SK-N-SH (cell line): ENCODE results near the gene CFAP70. TPM values are rescaled to one million over a fixed set of nuclear protein-coding genes. Genes with fewer than 3 reads are reported as not detected.
"Not testable (repeated sequence)": the region's sequence is repeated elsewhere in the genome, so short reads cannot be mapped to it uniquely, and the experiment has no call there.

ENCODE experiments used
- CTCF ChIA-PET: fragments of 300-600, 350-600 bp; formaldehyde crosslinking; extraction: SDS; loops from one replicate; lab custom pipeline; 2021; lab: Yijun Ruan, JAX
- POLR2A ChIA-PET: fragments of 350-600 bp; sonication (Branson Sonifier 250); formaldehyde crosslinking; extraction: SDS; loops from one replicate; lab custom pipeline; 2020; ENCODE audit warnings: antibody characterized with exemption, inconsistent platforms; lab: Yijun Ruan, JAX
- DNase-seq: peaks from one replicate; pipeline ENCODE4 v3.0.0; 2012
- H2AFZ ChIP-seq: fragments of 200-600 bp; sonication (generic); 2 replicates; pipeline ENCODE4 v1.8.1; 2016; ENCODE audit warnings: antibody characterized with exemption, mild to moderate bottlenecking, low read depth
- H3F3A ChIP-seq: fragments of 200-600 bp; sonication (generic); replicated peaks from 2 replicates; pipeline ENCODE3; 2016; ENCODE audit warnings: antibody characterized with exemption, mild to moderate bottlenecking; ENCODE audit not compliant: insufficient read depth
- H3K27ac ChIP-seq, 2 experiments: fragments of 200-500 bp in 1 of 2; fragments of 200-600 bp in 1 of 2; sonication (Bioruptor generic) in 1 of 2; sonication (generic), shearing (Covaris generic) in 1 of 2; 2 replicates each; pipeline versions ENCODE4 v1.5.1 to v1.6.1; 2014 to 2016; ENCODE audit warnings: low read depth in 2 of 2, inconsistent platforms in 1 of 2, low read length in 1 of 2, mild to moderate bottlenecking in 1 of 2, mixed read lengths in 1 of 2
- H3K27me3 ChIP-seq: fragments of 200-600 bp; sonication (generic), shearing (Covaris generic); 2 replicates; pipeline ENCODE4 v1.6.1; 2016; ENCODE audit warnings: mixed run types; ENCODE audit not compliant: insufficient read depth
- H3K36me3 ChIP-seq, 2 experiments: fragments of 200-500 bp in 1 of 2; fragments of 200-600 bp in 1 of 2; sonication (Bioruptor generic) in 1 of 2; sonication (generic) in 1 of 2; replicated peaks in 1 of 2; 2 replicates each; pipeline versions ENCODE3 to v1.5.1; 2014 to 2016; ENCODE audit warnings: low read length in 1 of 2, mild to moderate bottlenecking in 1 of 2; ENCODE audit not compliant: insufficient read depth in 2 of 2, control insufficient read depth in 1 of 2
- H3K4me1 ChIP-seq, 2 experiments: fragments of 200-500 bp in 1 of 2; fragments of 200-600 bp in 1 of 2; sonication (Bioruptor generic) in 1 of 2; sonication (generic), shearing (Covaris generic) in 1 of 2; 2 replicates each; pipeline versions ENCODE4 v1.5.1 to v1.6.1; 2014 to 2016; ENCODE audit warnings: low read depth in 1 of 2, low read length in 1 of 2, mixed run types in 1 of 2; ENCODE audit not compliant: insufficient read depth in 2 of 2, control insufficient read depth in 1 of 2
- H3K4me2 ChIP-seq: fragments of 200-600 bp; sonication (generic), shearing (Covaris generic); 2 replicates; pipeline ENCODE4 v1.6.1; 2017; ENCODE audit warnings: mixed run types
- H3K4me3 ChIP-seq, 2 experiments: fragments of 200-500 bp in 1 of 2; fragments of 200-600 bp in 1 of 2; sonication (Bioruptor generic) in 1 of 2; sonication (generic), shearing (Covaris generic) in 1 of 2; 2 replicates each; pipeline versions ENCODE4 v1.5.1 to v1.8.1; 2014 to 2016; ENCODE audit warnings: low read depth in 2 of 2, inconsistent platforms in 1 of 2, low read length in 1 of 2, mild to moderate bottlenecking in 1 of 2, mixed read lengths in 1 of 2, moderate library complexity in 1 of 2
- H3K79me2 ChIP-seq: fragments of 200-600 bp; sonication (generic); 2 replicates; pipeline ENCODE4 v1.8.1; 2017; ENCODE audit warnings: mild to moderate bottlenecking; ENCODE audit not compliant: insufficient read depth
- H3K9ac ChIP-seq: fragments of 200-600 bp; sonication (generic); 2 replicates; pipeline ENCODE4 v1.6.1; 2017; ENCODE audit warnings: mixed run types
- H3K9me2 ChIP-seq: fragments of 200-600 bp; sonication (generic); 2 replicates; pipeline ENCODE4 v1.6.1; 2017; ENCODE audit warnings: mixed run types
- H3K9me3 ChIP-seq: fragments of 200-600 bp; sonication (generic); 2 replicates; pipeline ENCODE4 v1.6.1; 2017; ENCODE audit warnings: mixed run types, mild to moderate bottlenecking, moderate library complexity
- H4K20me1 ChIP-seq: fragments of 200-600 bp; sonication (generic); 2 replicates; pipeline ENCODE4 v1.6.1; 2017; ENCODE audit warnings: mild to moderate bottlenecking, mixed run types; ENCODE audit not compliant: insufficient read depth
- GABPA ChIP-seq: IDR thresholded peaks from 2 replicates; pipeline ENCODE4 v1.4.0; 2012; ENCODE audit warnings: low read depth, mild to moderate bottlenecking
- NFIC ChIP-seq: IDR thresholded peaks from 2 replicates; pipeline ENCODE4 v1.4.0; 2012; ENCODE audit warnings: borderline replicate concordance
- RCOR1 ChIP-seq: fragments of 150-350 bp; IDR thresholded peaks from 2 replicates; pipeline ENCODE4 v1.6.1; 2017; ENCODE audit warnings: antibody characterized with exemption, low read length
- WGBS: methylation state at CpG from one replicate; pipeline ENCODE4 v1.1.6; 2017; ENCODE audit warnings: low lambda C conversion rate; 5-methylcytosine and 5-hydroxymethylcytosine counted together
- polyA plus RNA-seq, 3 experiments: library from polyadenylated mRNA; depleted of rRNA; stranded (reverse); fragments of >200 nt; gene quantifications; 2 replicates each; pipeline ENCODE4 v1.2.3, GENCODE V29; 2012
- TF ChIP-seq, protein P1 (sequence below): IDR thresholded peaks from 2 replicates; pipeline ENCODE4 v1.6.1; 2012; ENCODE audit warnings: mild to moderate bottlenecking, low read depth, low read length, moderate library complexity
- TF ChIP-seq, protein P2 (sequence below): IDR thresholded peaks from 2 replicates; pipeline ENCODE4; 2012
- TF ChIP-seq, protein P3 (sequence below): fragments of 150-350 bp; IDR thresholded peaks from 2 replicates; pipeline ENCODE4 v1.6.1; 2016; ENCODE audit warnings: mild to moderate bottlenecking, low read depth, low read length

The CFAP70 gene
- polyA plus RNA-seq, 1 of the 3 experiments (the other 2 are of a cell fraction), result 0.74 TPM

DNA sequence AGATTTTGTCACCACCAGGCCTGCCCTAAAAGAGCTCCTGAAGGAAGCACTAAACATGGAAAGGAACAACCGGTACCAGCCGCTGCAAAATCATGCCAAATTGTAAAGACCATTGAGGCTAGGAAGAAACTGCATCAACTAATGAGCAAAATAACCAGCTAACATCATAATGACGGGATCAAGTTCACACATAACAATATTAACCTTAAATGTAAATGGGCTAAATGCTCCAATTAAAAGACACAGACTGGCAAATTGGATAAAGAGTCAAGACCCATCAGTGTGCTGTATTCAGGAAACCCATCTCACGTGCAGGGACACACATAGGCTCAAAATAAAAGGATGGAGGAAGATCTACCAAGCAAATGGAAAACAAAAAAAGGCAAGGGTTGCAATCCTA is 33.4 kb downstream of the CFAP70 start:
- H3K27ac ChIP-seq, DNase-seq, H3K79me2 ChIP-seq, H3K9me3 ChIP-seq, H3F3A ChIP-seq, H3K4me2 ChIP-seq, H4K20me1 ChIP-seq, H3K9me2 ChIP-seq, H3K27me3 ChIP-seq, H3K4me3 ChIP-seq, H2AFZ ChIP-seq, H3K9ac ChIP-seq, H3K36me3 ChIP-seq, H3K4me1 ChIP-seq, POLR2A ChIA-PET, CTCF ChIA-PET: not testable (repeated sequence)
- 6% methylated on average over 4 of the region's 4 CpGs for WGBS

DNA sequence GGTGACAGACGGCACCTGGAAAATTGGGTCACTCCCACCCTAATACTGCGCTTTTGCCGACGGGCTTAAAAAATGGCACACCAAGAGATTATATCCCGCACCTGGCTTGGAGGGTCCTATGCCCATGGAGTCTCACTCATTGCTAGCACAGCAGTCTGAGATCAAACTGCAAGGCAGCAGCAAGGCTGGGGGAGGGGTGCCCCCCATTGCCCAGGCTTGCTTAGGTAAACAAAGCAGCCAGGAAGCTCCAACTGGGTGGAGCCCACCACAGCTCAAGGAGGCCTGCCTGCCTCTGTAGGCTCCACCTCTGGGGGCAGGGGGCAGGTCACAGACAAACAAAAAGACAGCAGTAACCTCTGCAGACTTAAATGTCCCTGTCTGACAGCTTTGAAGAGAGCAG is 35.1 kb downstream of the CFAP70 start:
- H3K4me1 ChIP-seq, DNase-seq, H3K79me2 ChIP-seq, H2AFZ ChIP-seq, H3K4me2 ChIP-seq, H3F3A ChIP-seq, H3K27ac ChIP-seq, CTCF ChIA-PET, H3K4me3 ChIP-seq, H3K9me3 ChIP-seq, H3K27me3 ChIP-seq, H3K36me3 ChIP-seq, POLR2A ChIA-PET, H3K9ac ChIP-seq, H3K9me2 ChIP-seq, H4K20me1 ChIP-seq: not testable (repeated sequence)
- WGBS, result 93% methylated on average over 5 of the region's 5 CpGs

DNA sequence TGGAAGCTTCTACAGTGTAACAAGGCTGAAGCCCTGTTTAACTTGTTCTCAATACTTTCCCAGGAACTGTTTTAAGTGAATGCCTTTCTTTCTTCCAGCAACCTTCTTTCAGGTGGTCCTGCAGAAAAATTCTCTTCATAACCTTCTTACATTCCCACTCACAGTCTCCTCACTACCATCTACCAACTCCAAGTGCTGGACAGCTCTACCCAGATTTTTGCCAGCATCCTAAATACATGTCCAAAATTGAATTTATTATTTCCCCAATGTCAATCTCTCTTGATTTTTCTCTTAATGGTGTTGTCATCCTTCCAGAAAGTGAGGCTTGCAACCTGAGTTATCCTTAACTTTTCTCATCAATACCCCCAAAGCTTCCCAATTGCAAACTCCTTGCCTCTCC is 48.2 kb downstream of the CFAP70 start:
- Histone ChIP-seq H3F3A (no peaks in the 10 kb centered on the region), H3K27ac (no peak overlapping the region), H3K9me2 (no peaks in the 10 kb centered on the region), H3K36me3 (peaks cover 0 to 3% of the 10 kb centered on the region in 2 experiments), H2AFZ (no peak overlapping the region), H4K20me1 (no peaks in the 10 kb centered on the region), H3K4me3 (no peak overlapping the region), H3K79me2 (no peaks in the 10 kb centered on the region), H3K4me1 (no peaks in the 10 kb centered on the region)
- CTCF ChIA-PET, result no interaction called here
- no peak for DNase-seq
- TF ChIP-seq GABPA (no peak), NFIC (no peak), RCOR1 (no peak)
- TF ChIP-seq, protein P1, sequence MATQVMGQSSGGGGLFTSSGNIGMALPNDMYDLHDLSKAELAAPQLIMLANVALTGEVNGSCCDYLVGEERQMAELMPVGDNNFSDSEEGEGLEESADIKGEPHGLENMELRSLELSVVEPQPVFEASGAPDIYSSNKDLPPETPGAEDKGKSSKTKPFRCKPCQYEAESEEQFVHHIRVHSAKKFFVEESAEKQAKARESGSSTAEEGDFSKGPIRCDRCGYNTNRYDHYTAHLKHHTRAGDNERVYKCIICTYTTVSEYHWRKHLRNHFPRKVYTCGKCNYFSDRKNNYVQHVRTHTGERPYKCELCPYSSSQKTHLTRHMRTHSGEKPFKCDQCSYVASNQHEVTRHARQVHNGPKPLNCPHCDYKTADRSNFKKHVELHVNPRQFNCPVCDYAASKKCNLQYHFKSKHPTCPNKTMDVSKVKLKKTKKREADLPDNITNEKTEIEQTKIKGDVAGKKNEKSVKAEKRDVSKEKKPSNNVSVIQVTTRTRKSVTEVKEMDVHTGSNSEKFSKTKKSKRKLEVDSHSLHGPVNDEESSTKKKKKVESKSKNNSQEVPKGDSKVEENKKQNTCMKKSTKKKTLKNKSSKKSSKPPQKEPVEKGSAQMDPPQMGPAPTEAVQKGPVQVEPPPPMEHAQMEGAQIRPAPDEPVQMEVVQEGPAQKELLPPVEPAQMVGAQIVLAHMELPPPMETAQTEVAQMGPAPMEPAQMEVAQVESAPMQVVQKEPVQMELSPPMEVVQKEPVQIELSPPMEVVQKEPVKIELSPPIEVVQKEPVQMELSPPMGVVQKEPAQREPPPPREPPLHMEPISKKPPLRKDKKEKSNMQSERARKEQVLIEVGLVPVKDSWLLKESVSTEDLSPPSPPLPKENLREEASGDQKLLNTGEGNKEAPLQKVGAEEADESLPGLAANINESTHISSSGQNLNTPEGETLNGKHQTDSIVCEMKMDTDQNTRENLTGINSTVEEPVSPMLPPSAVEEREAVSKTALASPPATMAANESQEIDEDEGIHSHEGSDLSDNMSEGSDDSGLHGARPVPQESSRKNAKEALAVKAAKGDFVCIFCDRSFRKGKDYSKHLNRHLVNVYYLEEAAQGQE, result peak; percentile 69; the same call in 1 of the 2 replicates
- TF ChIP-seq, protein P2, sequence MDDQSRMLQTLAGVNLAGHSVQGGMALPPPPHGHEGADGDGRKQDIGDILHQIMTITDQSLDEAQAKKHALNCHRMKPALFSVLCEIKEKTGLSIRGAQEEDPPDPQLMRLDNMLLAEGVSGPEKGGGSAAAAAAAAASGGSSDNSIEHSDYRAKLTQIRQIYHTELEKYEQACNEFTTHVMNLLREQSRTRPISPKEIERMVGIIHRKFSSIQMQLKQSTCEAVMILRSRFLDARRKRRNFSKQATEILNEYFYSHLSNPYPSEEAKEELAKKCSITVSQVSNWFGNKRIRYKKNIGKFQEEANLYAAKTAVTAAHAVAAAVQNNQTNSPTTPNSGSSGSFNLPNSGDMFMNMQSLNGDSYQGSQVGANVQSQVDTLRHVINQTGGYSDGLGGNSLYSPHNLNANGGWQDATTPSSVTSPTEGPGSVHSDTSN, result no peak
- TF ChIP-seq, protein P3, sequence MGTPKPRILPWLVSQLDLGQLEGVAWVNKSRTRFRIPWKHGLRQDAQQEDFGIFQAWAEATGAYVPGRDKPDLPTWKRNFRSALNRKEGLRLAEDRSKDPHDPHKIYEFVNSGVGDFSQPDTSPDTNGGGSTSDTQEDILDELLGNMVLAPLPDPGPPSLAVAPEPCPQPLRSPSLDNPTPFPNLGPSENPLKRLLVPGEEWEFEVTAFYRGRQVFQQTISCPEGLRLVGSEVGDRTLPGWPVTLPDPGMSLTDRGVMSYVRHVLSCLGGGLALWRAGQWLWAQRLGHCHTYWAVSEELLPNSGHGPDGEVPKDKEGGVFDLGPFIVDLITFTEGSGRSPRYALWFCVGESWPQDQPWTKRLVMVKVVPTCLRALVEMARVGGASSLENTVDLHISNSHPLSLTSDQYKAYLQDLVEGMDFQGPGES, result no peak
- TF ChIP-seq, all 33 proteins: peak for 1
- no peak overlapping the region for H3K9ac ChIP-seq
- H3K27me3 ChIP-seq, result no peaks in the 10 kb centered on the region
- peaks cover 18% of the 10 kb centered on the region for H3K9me3 ChIP-seq
- H3K4me2 ChIP-seq, result no peak overlapping the region
- POLR2A ChIA-PET, result no interaction called here
